Fibroblast of villous mesenchyme (primary cell): Measurements from ENCODE around the gene IL1RAPL2. TPM values are rescaled to one million over a fixed set of nuclear protein-coding genes. Genes with fewer than 3 reads are reported as not detected.
"Not testable (repeated sequence)": the region's sequence is repeated elsewhere in the genome, so short reads cannot be mapped to it uniquely, and the experiment has no call there.

Experiments used
- DNase-seq: peaks from one replicate; pipeline ENCODE4 v3.0.0-alpha.2; 2010; ENCODE audit warnings: low read depth
- H3K4me3 ChIP-seq: 2 replicates; pipeline ENCODE4 v1.5.1; 2011; ENCODE audit warnings: low read depth, mild to moderate bottlenecking, low read length
- total RNA-seq: library from RNA; depleted of rRNA; stranded (reverse); fragments of >200 nt; gene quantifications from 2 replicates; pipeline ENCODE4 v1.2.3, GENCODE V29; 2012
- TF ChIP-seq, protein P1 (sequence below): IDR thresholded peaks from 2 replicates; pipeline ENCODE4 v1.5.1; 2012; ENCODE audit warnings: low read depth, mild to moderate bottlenecking, low read length; ENCODE audit not compliant: insufficient read depth

The IL1RAPL2 gene
- total RNA-seq, 1 donor, result 0.43 TPM

DNA sequence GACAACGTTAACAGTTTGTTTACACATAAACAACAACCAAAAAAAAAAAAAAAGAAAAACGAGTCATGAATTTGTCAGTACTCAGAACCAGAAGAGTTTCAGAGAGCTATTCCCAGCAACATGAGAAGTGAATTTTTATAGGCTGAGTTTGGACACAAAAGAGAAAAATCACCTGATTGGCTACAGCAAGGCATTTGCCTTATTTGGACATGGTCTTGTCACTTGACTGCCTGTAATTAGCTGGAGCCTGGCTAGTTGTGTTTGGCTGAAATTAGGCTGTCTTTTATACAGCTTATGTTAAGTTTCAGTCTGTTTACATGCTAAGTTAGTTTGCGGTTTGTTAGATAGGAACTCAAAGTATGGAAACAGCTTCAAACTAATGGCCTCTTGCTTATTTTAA lies 655.4 kb downstream of the IL1RAPL2 start:
- TF ChIP-seq, protein P1, sequence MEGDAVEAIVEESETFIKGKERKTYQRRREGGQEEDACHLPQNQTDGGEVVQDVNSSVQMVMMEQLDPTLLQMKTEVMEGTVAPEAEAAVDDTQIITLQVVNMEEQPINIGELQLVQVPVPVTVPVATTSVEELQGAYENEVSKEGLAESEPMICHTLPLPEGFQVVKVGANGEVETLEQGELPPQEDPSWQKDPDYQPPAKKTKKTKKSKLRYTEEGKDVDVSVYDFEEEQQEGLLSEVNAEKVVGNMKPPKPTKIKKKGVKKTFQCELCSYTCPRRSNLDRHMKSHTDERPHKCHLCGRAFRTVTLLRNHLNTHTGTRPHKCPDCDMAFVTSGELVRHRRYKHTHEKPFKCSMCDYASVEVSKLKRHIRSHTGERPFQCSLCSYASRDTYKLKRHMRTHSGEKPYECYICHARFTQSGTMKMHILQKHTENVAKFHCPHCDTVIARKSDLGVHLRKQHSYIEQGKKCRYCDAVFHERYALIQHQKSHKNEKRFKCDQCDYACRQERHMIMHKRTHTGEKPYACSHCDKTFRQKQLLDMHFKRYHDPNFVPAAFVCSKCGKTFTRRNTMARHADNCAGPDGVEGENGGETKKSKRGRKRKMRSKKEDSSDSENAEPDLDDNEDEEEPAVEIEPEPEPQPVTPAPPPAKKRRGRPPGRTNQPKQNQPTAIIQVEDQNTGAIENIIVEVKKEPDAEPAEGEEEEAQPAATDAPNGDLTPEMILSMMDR, result no peak
- no peak overlapping the region for H3K4me3 ChIP-seq
- no peak for DNase-seq

DNA sequence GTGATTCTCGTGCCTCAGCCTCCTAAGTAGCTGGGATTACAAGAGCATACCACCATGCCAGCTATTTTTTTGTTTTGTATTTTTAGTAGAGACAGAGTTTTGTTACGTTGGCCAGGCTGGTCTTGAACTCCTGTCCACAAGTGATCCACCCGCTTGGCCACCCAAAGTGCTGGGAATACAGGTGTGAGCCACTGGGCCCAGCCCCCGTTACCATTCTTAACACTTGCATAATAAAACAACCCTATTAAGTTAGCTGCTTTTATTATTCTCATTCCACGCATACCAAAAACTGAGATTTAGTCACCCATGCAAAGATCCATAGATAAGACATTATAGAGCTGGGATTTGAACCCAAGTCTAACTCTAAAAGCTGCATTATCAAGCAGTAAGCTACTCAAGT lies 660.5 kb downstream of the IL1RAPL2 start:
- TF ChIP-seq, protein P1, result no peak
- DNase-seq, result no peak
- H3K4me3 ChIP-seq, result no peak overlapping the region

DNA sequence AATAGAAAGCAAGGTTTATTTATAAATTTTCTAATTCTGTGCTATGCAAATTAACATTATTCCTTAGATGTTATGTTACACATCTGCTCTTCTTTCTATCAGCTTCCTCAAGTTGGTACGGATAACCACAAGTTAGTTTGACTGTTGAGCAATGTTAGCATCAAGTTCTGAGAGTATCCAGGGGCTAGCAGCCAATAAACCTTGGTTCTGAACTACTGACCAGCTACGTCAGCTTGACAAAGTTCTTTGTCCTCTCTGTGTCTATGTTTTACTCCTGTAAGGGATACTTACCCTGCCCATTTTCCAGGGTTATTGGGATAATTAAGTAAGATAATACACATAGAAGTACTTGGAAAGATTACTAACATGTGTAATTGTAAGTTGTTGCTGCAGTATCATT lies 662.6 kb downstream of the IL1RAPL2 start:
- no peak for DNase-seq
- H3K4me3 ChIP-seq, result no peak overlapping the region
- TF ChIP-seq, protein P1, result no peak

DNA sequence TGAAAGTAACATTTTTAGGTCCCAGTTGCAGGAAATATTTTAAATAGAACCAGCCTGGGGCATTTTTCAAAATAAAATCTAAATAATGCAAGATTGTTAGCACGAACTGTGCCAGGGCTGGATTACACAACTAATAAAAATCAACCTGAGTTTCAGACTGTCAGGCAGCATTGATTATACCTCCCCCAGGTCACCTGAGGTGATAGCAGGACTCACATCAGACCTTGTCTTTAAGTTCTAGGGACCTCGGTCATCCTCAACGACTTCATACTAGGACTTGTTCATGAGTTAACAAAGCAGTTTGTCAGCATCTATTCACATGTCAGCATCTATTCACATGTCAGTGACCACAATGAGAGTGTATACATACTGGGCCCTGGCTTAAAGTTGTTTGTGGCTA lies 663.1 kb downstream of the IL1RAPL2 start:
- TF ChIP-seq, protein P1, result no peak
- DNase-seq, result no peak
- no peak overlapping the region for H3K4me3 ChIP-seq

DNA sequence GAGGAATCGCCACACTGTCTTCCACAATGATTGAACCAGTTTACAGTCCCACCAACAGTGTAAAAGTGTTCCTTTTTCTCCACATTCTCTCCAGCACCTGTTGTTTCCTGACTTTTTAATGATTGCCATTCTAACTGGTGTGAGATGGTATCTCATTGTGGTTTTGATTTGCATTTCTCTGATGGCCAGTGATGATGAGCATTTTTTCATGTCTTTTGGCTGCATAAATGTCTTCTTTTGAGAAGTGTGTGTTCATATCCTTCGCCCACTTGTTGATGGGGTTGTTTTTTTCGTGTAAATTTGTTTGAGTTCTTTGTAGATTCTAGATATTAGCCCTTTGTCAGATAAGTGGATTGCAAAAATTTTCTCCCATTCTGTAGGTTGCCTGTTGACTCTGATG lies 671.4 kb downstream of the IL1RAPL2 start:
- H3K4me3 ChIP-seq, DNase-seq: not testable (repeated sequence)

DNA sequence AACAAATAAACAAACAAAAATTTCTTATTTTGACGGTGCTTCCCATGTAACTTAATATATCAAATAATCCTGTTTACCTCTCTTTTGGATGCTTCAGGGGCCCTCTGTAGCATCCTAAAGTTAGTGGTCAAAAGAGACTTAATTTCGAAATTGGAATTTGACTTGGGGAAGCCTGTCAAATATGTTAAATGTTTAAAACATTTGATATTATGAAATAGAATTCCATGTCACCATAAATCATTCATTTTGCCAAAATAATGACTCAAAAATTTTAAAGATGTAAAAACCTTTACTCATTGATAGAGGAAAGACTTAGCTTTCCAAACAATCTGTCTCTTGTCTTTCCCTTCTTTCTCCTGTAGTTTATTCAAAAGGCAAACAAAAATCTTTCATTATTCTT lies 675.1 kb downstream of the IL1RAPL2 start:
- H3K4me3 ChIP-seq, result no peak overlapping the region
- TF ChIP-seq, protein P1, result no peak
- no peak for DNase-seq

DNA sequence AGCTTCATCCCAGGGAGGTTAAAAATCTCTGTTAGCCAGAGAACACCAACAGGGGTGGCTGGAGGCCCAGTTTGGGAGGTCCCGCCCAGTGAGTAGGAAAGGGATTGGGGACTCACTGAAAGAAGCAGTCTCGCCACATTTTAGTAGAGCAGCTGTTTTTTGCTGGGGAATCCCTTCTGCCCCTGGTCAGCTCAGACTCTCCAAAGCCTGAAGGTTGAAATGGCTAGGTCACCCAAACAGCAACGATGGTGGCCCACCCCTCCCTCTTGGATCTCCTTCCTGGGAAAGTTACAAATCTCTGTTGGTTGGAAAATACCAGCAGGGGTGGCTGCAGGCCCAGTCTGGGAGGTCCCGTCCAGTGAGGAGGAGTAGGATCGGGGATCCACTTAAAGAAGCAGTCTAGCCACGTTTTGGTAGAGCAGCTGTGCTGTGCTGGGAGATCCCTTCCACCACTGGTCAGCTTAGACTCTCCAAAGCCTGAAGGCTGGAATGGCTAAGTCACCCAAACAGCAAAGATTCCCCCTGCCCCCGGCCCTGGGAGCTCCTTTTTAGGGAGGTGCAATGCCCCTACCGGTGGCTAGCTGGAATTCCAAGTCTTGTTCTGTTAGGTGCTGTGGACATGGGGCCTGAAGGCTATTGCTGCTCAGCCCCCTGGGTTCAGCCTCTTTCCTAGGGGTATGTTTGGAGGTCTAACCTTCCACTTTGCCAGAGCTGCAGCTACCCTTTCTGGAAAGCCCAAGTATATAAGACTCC lies 694.5 kb downstream of the IL1RAPL2 start:
- DNase-seq, result no peak
- no peak overlapping the region for H3K4me3 ChIP-seq
- TF ChIP-seq, protein P1, result no peak
